H9 (cell line): ENCODE results near the gene OR2A1. TPM values are rescaled to one million over a fixed set of nuclear protein-coding genes. Genes with fewer than 3 reads are reported as not detected.
"Not testable (repeated sequence)": the region's sequence is repeated elsewhere in the genome, so short reads cannot be mapped to it uniquely, and the experiment has no call there.

Source experiments
- DNase-seq: peaks from one replicate; pipeline ENCODE4 v3.0.0-alpha.2; 2017
- H2AFZ ChIP-seq: one replicate; pipeline ENCODE4 v1.6.1; 2013; ENCODE audit warnings: mild to moderate bottlenecking, low read length, control low read depth, moderate library complexity
- H2AK5ac ChIP-seq: 2 replicates; pipeline ENCODE4 v1.6.1; 2013; ENCODE audit warnings: low read length, control low read depth, mixed read lengths; ENCODE audit not compliant: insufficient read length
- H2BK120ac ChIP-seq: one replicate; pipeline ENCODE4 v1.6.1; 2013; ENCODE audit warnings: low read depth, mild to moderate bottlenecking, low read length, control low read depth, inconsistent platforms; ENCODE audit not compliant: poor library complexity, severe bottlenecking
- H2BK12ac ChIP-seq: 2 replicates; pipeline ENCODE4 v1.6.1; 2013; ENCODE audit warnings: low read length, control low read depth, mixed read lengths, low read depth; ENCODE audit not compliant: insufficient read length
- H2BK15ac ChIP-seq: 2 replicates; pipeline ENCODE4 v1.6.1; 2013; ENCODE audit warnings: low read depth, low read length, control low read depth
- H2BK20ac ChIP-seq: one replicate; pipeline ENCODE4 v1.6.1; 2013; ENCODE audit warnings: low read depth, mild to moderate bottlenecking, low read length, control low read depth, inconsistent platforms; ENCODE audit not compliant: poor library complexity, severe bottlenecking
- H2BK5ac ChIP-seq: 2 replicates; pipeline ENCODE4 v1.6.1; 2013; ENCODE audit warnings: low read length, control low read depth, mixed read lengths; ENCODE audit not compliant: insufficient read length
- H3K14ac ChIP-seq: 2 replicates; pipeline ENCODE4 v1.6.1; 2013; ENCODE audit warnings: low read length, control low read depth; ENCODE audit not compliant: insufficient read depth
- H3K18ac ChIP-seq: 2 replicates; pipeline ENCODE4 v1.6.1; 2013; ENCODE audit warnings: low read depth, mild to moderate bottlenecking, mixed read lengths, low read length, control low read depth; ENCODE audit not compliant: insufficient read length
- H3K23ac ChIP-seq: 2 replicates; pipeline ENCODE4 v1.6.1; 2013; ENCODE audit warnings: low read length, control low read depth, mixed read lengths, low read depth; ENCODE audit not compliant: insufficient read length
- H3K23me2 ChIP-seq: 2 replicates; pipeline ENCODE4 v1.6.1; 2013; ENCODE audit warnings: low read depth, mild to moderate bottlenecking, mixed read lengths, low read length, control low read depth; ENCODE audit not compliant: insufficient read length, poor library complexity, severe bottlenecking
- H3K27ac ChIP-seq: 2 replicates; pipeline ENCODE4 v1.5.1; 2013; ENCODE audit warnings: low read length, control low read depth, mixed read lengths, low read depth; ENCODE audit not compliant: insufficient read length
- H3K27me3 ChIP-seq: 2 replicates; pipeline ENCODE4 v1.6.1; 2013; ENCODE audit warnings: low read length, control low read depth, inconsistent platforms; ENCODE audit not compliant: insufficient read depth
- H3K4ac ChIP-seq: 2 replicates; pipeline ENCODE4 v1.6.1; 2013; ENCODE audit warnings: low read depth, mild to moderate bottlenecking, control low read depth, inconsistent platforms, low read length, moderate library complexity
- H3K4me1 ChIP-seq: 2 replicates; pipeline ENCODE4 v1.6.1; 2013; ENCODE audit warnings: low read length, control low read depth, inconsistent platforms; ENCODE audit not compliant: insufficient read depth
- H3K4me2 ChIP-seq: 2 replicates; pipeline ENCODE4 v1.6.1; 2013; ENCODE audit warnings: low read length, control low read depth, mixed read lengths; ENCODE audit not compliant: insufficient read length, insufficient read depth
- H3K56ac ChIP-seq: 2 replicates; pipeline ENCODE4 v1.6.1; 2013; ENCODE audit warnings: low read depth, mild to moderate bottlenecking, mixed read lengths, low read length, control low read depth; ENCODE audit not compliant: insufficient read length
- H3K79me1 ChIP-seq: 2 replicates; pipeline ENCODE4 v1.6.1; 2013; ENCODE audit warnings: low read depth, mild to moderate bottlenecking, moderate library complexity, low read length, control low read depth, inconsistent platforms; ENCODE audit not compliant: insufficient read depth, poor library complexity, severe bottlenecking
- H3K79me2 ChIP-seq: 2 replicates; pipeline ENCODE4 v1.6.1; 2013; ENCODE audit warnings: low read length, control low read depth, inconsistent platforms; ENCODE audit not compliant: insufficient read depth
- H3K9ac ChIP-seq: 2 replicates; pipeline ENCODE4 v1.6.1; 2013; ENCODE audit warnings: low read length, control low read depth, mixed read lengths; ENCODE audit not compliant: insufficient read length; ENCODE audit errors: extremely low read depth
- H3K9me3 ChIP-seq: one replicate; pipeline ENCODE4 v1.6.1; 2013; ENCODE audit warnings: low read depth, low read length, inconsistent platforms; ENCODE audit not compliant: control insufficient read depth
- H3T11ph ChIP-seq: one replicate; pipeline ENCODE4 v1.6.1; 2013; ENCODE audit warnings: mild to moderate bottlenecking, low read length, control low read depth, inconsistent platforms
- H4K20me1 ChIP-seq: one replicate; pipeline ENCODE4 v1.6.1; 2013; ENCODE audit not compliant: control insufficient read depth, insufficient read length, insufficient read depth
- H4K5ac ChIP-seq: 2 replicates; pipeline ENCODE4 v1.6.1; 2013; ENCODE audit warnings: low read depth, mild to moderate bottlenecking, mixed read lengths, low read length, control low read depth; ENCODE audit not compliant: insufficient read length
- H4K8ac ChIP-seq: replicated peaks from 2 replicates; pipeline ENCODE4 v1.6.1; 2013; ENCODE audit warnings: low read length, control low read depth, mixed read lengths, low read depth; ENCODE audit not compliant: insufficient read length
- H4K91ac ChIP-seq: 2 replicates; pipeline ENCODE4 v1.6.1; 2013; ENCODE audit warnings: low read depth, mild to moderate bottlenecking, moderate library complexity, mixed read lengths, low read length, control low read depth; ENCODE audit not compliant: insufficient read length
- H3K27ac Mint-ChIP-seq, 3 experiments: 2 replicates in 2 of 3; 3 replicates in 1 of 3; pipeline ENCODE4 v1.8.0; 2020 to 2021; ENCODE audit warnings: mixed read lengths in 3 of 3, mild to moderate bottlenecking in 1 of 3, moderate library complexity in 1 of 3
- H3K27me3 Mint-ChIP-seq: 2 replicates; pipeline ENCODE4 v1.8.0; 2021; ENCODE audit warnings: low read depth, mild to moderate bottlenecking, moderate library complexity, mixed read lengths
- H3K36me3 Mint-ChIP-seq, 3 experiments: 2 replicates in 2 of 3; 3 replicates in 1 of 3; pipeline ENCODE4 v1.8.0; 2020 to 2021; ENCODE audit warnings: low read depth in 3 of 3, mixed read lengths in 3 of 3; ENCODE audit not compliant: insufficient read depth in 1 of 3
- H3K4me1 Mint-ChIP-seq, 2 experiments: 2 replicates each; pipeline ENCODE4 v1.8.0; 2020; ENCODE audit warnings: mixed read lengths in 2 of 2
- H3K4me3 Mint-ChIP-seq, 2 experiments: 2 replicates in 1 of 2; 3 replicates in 1 of 2; pipeline ENCODE4 v1.8.0; 2020 to 2021; ENCODE audit warnings: mild to moderate bottlenecking in 2 of 2, mixed read lengths in 2 of 2, moderate library complexity in 1 of 2
- H3K9me3 Mint-ChIP-seq, 2 experiments: 2 replicates in 1 of 2; 3 replicates in 1 of 2; pipeline ENCODE4 v1.8.0; 2020; ENCODE audit warnings: mild to moderate bottlenecking in 2 of 2, mixed read lengths in 2 of 2, moderate library complexity in 1 of 2
- WGBS: extraction: QIAGEN DNeasy Blood & Tissue Kit; methylation state at CpG from one replicate; pipeline ENCODE4 v1.1.7; 2013; ENCODE audit warnings: missing lambda C conversion rate, low lambda C conversion rate, mixed read lengths; ENCODE audit not compliant: insufficient read length; ENCODE audit errors: extremely low coverage; 5-methylcytosine and 5-hydroxymethylcytosine counted together
- total RNA-seq: library from RNA; stranded (reverse); gene quantifications from 2 replicates; pipeline ENCODE4 v1.2.1, GENCODE V29; 2021

OR2A1 gene
- total RNA-seq, 1 experiment from 2014 or later, result not detected

DNA sequence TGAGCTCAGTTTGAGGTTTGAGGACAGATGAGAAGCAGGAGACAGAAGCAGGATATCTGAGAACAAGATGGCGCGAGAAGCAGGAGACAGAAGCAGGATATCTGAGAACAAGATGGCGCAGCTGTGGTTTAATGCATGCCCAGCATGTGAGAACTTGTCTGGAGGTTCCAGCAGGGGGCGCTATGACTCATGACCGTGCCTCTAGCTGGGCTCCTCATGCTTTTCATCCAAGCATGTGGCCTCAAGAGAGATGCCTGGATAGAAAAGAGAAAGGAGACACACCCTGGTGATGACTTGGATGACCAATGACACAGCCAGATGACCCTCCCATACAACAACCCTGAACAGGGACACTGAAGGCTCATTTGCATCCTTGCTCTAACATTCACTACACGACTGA is 32.2 kb upstream of the OR2A1 start:
- not testable (repeated sequence) for H2AK5ac ChIP-seq, H3K9ac ChIP-seq, H4K91ac ChIP-seq, H3K23me2 ChIP-seq, H3K18ac ChIP-seq, H3K4me1 ChIP-seq, H3K79me1 ChIP-seq, H3K27ac Mint-ChIP-seq, H2AFZ ChIP-seq, H3K36me3 Mint-ChIP-seq, H3K23ac ChIP-seq, H3K4me3 Mint-ChIP-seq, H4K5ac ChIP-seq, H3K14ac ChIP-seq, H4K20me1 ChIP-seq, H2BK12ac ChIP-seq, H3K9me3 Mint-ChIP-seq, H3K4me2 ChIP-seq, H3K4me1 Mint-ChIP-seq, H3K79me2 ChIP-seq, H2BK15ac ChIP-seq, H3K9me3 ChIP-seq, H3K4ac ChIP-seq, DNase-seq, H3K27me3 ChIP-seq, H2BK5ac ChIP-seq, H3K27me3 Mint-ChIP-seq, H3K56ac ChIP-seq, H4K8ac ChIP-seq, H3K27ac ChIP-seq, H2BK20ac ChIP-seq, H3T11ph ChIP-seq, H2BK120ac ChIP-seq
- WGBS, result no CpG with 5 or more reads among the region's 6 CpGs

DNA sequence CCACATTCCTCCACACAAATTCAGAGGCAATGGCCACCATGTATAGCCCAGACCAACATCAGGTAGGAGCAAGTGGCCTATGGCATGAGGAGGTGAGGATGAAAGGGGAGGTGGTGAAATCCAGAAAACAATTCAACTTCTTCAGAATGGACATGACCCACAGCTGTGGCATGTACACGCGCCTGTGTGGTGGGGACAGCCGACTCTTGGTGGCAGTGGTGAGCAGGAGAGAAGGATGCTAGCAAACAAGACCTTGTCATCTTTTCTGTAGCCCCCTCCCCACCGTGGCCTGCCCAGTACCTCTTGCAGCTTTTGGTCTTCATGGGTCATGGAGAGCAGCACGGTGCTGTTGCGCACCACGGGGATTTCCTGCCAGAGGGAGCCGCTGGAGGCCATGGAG is 30.2 kb upstream of the OR2A1 start:
- WGBS, result no CpG with 5 or more reads among the region's 8 CpGs
- H3K4me1 Mint-ChIP-seq, H4K5ac ChIP-seq, H3K14ac ChIP-seq, H3K4me1 ChIP-seq, H2BK5ac ChIP-seq, H3T11ph ChIP-seq, H3K27ac ChIP-seq, H3K4me3 Mint-ChIP-seq, H3K79me2 ChIP-seq, H3K9ac ChIP-seq, H2BK20ac ChIP-seq, H3K9me3 ChIP-seq, H2BK120ac ChIP-seq, H3K27ac Mint-ChIP-seq, H3K9me3 Mint-ChIP-seq, H3K23ac ChIP-seq, H3K4ac ChIP-seq, H3K36me3 Mint-ChIP-seq, DNase-seq, H2BK12ac ChIP-seq, H4K20me1 ChIP-seq, H3K27me3 ChIP-seq, H4K91ac ChIP-seq, H2AFZ ChIP-seq, H4K8ac ChIP-seq, H3K4me2 ChIP-seq, H2AK5ac ChIP-seq, H3K23me2 ChIP-seq, H3K56ac ChIP-seq, H3K27me3 Mint-ChIP-seq, H2BK15ac ChIP-seq, H3K79me1 ChIP-seq, H3K18ac ChIP-seq: not testable (repeated sequence)
